A549 (cell line): Measurements from ENCODE around the gene TMOD1. TPM values are rescaled to one million over a fixed set of nuclear protein-coding genes. Genes with fewer than 3 reads are reported as not detected.

Source experiments
- ATAC-seq, 2 experiments: fragments of 200-7000 bp in 1 of 2; fragments of >200 bp in 1 of 2; cut with Nextera tagmentation in 1 of 2; cut with Tn5 transposase in 1 of 2; 3 replicates each; pipeline versions ENCODE4 v1.8.0 to v1.9.1; 2018 to 2020; ENCODE audit warnings: mild to moderate bottlenecking in 1 of 2, moderate library complexity in 1 of 2
- CTCF ChIA-PET: fragments of 300-600 bp; sonication (Branson Sonifier 250); formaldehyde crosslinking; extraction: SDS; loops from one replicate; lab custom pipeline; 2021; ENCODE audit warnings: antibody characterized with exemption, inconsistent platforms; lab: Yijun Ruan, JAX
- POLR2A ChIA-PET: fragments of 350-600 bp; formaldehyde crosslinking; extraction: SDS; loops from one replicate; lab custom pipeline; 2021; ENCODE audit warnings: antibody characterized with exemption, inconsistent platforms; lab: Yijun Ruan, JAX
- DNase-seq, 2 experiments: peaks; one replicate each; pipeline versions ENCODE4 v3.0.0 to v3.0.0-alpha.2; 2011 to 2016; ENCODE audit warnings: low read depth in 1 of 2, low spot score in 1 of 2
- FAIRE-seq: peaks from 2 replicates; lab custom pipeline; 2011; peaks lifted over from hg19 to GRCh38; lab: Jason Lieb, UNC
- H3K27ac ChIP-seq, 2 experiments: fragments of >200 bp; sonication (Bioruptor Twin); formaldehyde crosslinking; 3 replicates each; pipeline ENCODE4 v1.5.1; 2016 to 2017
- H3K4me1 ChIP-seq: fragments of >200 bp; sonication (Bioruptor Twin); formaldehyde crosslinking; 3 replicates; pipeline ENCODE4 v1.6.1; 2016
- H3K4me2 ChIP-seq: fragments of >200 bp; sonication (Bioruptor Twin); formaldehyde crosslinking; 3 replicates; pipeline ENCODE4 v1.6.1; 2016
- H3K4me3 ChIP-seq: fragments of >200 bp; sonication (Bioruptor Twin); formaldehyde crosslinking; 3 replicates; pipeline ENCODE4 v1.5.1; 2016
- H3K9me3 ChIP-seq: fragments of >200 bp; sonication (Bioruptor Twin); formaldehyde crosslinking; 3 replicates; pipeline ENCODE4 v1.6.1; 2016
- CBX2 ChIP-seq: fragments of 200-600 bp; sonication (generic); IDR thresholded peaks from 2 replicates; pipeline ENCODE4 v1.6.1; 2016; ENCODE audit warnings: low read depth, mild to moderate bottlenecking, borderline replicate concordance
- CBX8 ChIP-seq: fragments of 200-600 bp; sonication (generic); IDR thresholded peaks from 2 replicates; pipeline ENCODE4 v1.6.1; 2016
- CHD4 ChIP-seq: fragments of 200-600 bp; sonication (generic); IDR thresholded peaks from 2 replicates; pipeline ENCODE4 v1.6.1; 2016; ENCODE audit warnings: antibody characterized with exemption, mild to moderate bottlenecking, borderline replicate concordance
- EP300 ChIP-seq, 2 experiments: fragments of >200 bp; sonication (Bioruptor Twin); formaldehyde crosslinking; IDR thresholded peaks; 2 replicates in 1 of 2; 3 replicates in 1 of 2; pipeline ENCODE4 v1.6.1; 2016 to 2017
- FOXS1 ChIP-seq: fragments of 250-450 bp; sonication (Bioruptor Pico); IDR thresholded peaks from 2 replicates; pipeline ENCODE4 v1.5.0; 2020; ENCODE audit warnings: mild to moderate bottlenecking, moderate library complexity
- GATA3 ChIP-seq: IDR thresholded peaks from 2 replicates; pipeline ENCODE4 v1.6.1; 2012; ENCODE audit warnings: borderline replicate concordance
- HOXB5 ChIP-seq: fragments of 250-450 bp; sonication (Bioruptor Pico); IDR thresholded peaks from 2 replicates; pipeline ENCODE4 v1.5.0; 2020; ENCODE audit warnings: mild to moderate bottlenecking, moderate library complexity
- MAFK ChIP-seq: fragments of 450-650 bp; IDR thresholded peaks from 2 replicates; pipeline ENCODE4 v1.6.1; 2014; ENCODE audit not compliant: partially characterized antibody
- MAZ ChIP-seq: fragments of 150-350 bp; IDR thresholded peaks from 2 replicates; pipeline ENCODE4 v1.6.1; 2014; ENCODE audit warnings: antibody characterized with exemption, low read depth, low read length, borderline replicate concordance
- MYC ChIP-seq: IDR thresholded peaks from 2 replicates; pipeline ENCODE4 v1.6.1; 2012; ENCODE audit warnings: mild to moderate bottlenecking, inconsistent platforms, low read length, improper control_type of control experiment, borderline replicate concordance
- NFE2L2 ChIP-seq: fragments of 150-350 bp; conservative IDR thresholded peaks from 2 replicates; pipeline ENCODE4 v1.6.1; 2014; ENCODE audit warnings: low read length
- NPAS2 ChIP-seq: fragments of 250-450 bp; sonication (Bioruptor Pico); IDR thresholded peaks from 2 replicates; pipeline ENCODE4 v1.8.0; 2022; ENCODE audit warnings: mild to moderate bottlenecking, moderate library complexity, borderline replicate concordance
- NR3C1 ChIP-seq: fragments of >200 bp; sonication (Bioruptor Twin); formaldehyde crosslinking; IDR thresholded peaks from 3 replicates; pipeline ENCODE4 v1.6.1; 2017
- POLR2A ChIP-seq: IDR thresholded peaks from 2 replicates; pipeline ENCODE4 v1.6.1; 2012; ENCODE audit warnings: mild to moderate bottlenecking, low read length
- POLR2AphosphoS2 ChIP-seq: conservative IDR thresholded peaks from 2 replicates; pipeline ENCODE4 v1.6.1; 2012; ENCODE audit warnings: low read length, improper control_type of control experiment, inconsistent platforms
- RARB ChIP-seq: fragments of 250-450 bp; sonication (Bioruptor Pico); IDR thresholded peaks from 2 replicates; pipeline ENCODE4 v1.8.0; 2021; ENCODE audit warnings: mild to moderate bottlenecking, moderate library complexity
- SMC3 ChIP-seq: fragments of >200 bp; sonication (Bioruptor Twin); formaldehyde crosslinking; IDR thresholded peaks from 3 replicates; pipeline ENCODE4 v1.6.1; 2018; ENCODE audit warnings: inconsistent platforms
- TFCP2L1 ChIP-seq: fragments of 250-450 bp; sonication (Bioruptor Pico); IDR thresholded peaks from 2 replicates; pipeline ENCODE4 v1.5.0; 2021; ENCODE audit warnings: mild to moderate bottlenecking
- ZNF302 ChIP-seq: fragments of 250-450 bp; sonication (Bioruptor Pico); IDR thresholded peaks from 2 replicates; pipeline ENCODE4 v1.9.0; 2021; ENCODE audit warnings: inconsistent platforms, mild to moderate bottlenecking, moderate library complexity
- ZSCAN20 ChIP-seq: fragments of 250-450 bp; sonication (Bioruptor Pico); IDR thresholded peaks from 2 replicates; pipeline ENCODE4 v1.8.0; 2022; ENCODE audit warnings: mild to moderate bottlenecking, moderate library complexity
- WGBS: methylation state at CpG from one replicate; pipeline ENCODE4 v1.1.6; 2017; ENCODE audit errors: missing lambda C conversion rate; 5-methylcytosine and 5-hydroxymethylcytosine counted together
- polyA plus RNA-seq, 4 experiments: library from polyadenylated mRNA; depleted of rRNA in 3 of 4; stranded (reverse); fragments of >200 nt; fragmentation: RNase III in 1 of 4; extraction: RNeasy Plus Mini Kit Qiagen cat#74134 plus additional on column Dnase treatment in 1 of 4; gene quantifications; 2 replicates in 3 of 4; 3 replicates in 1 of 4; pipeline ENCODE4 v1.2.3, GENCODE V29; 2011 to 2017
- TF ChIP-seq, protein P1 (sequence below): fragments of >200 bp; sonication (Bioruptor Twin); formaldehyde crosslinking; IDR thresholded peaks from 3 replicates; pipeline ENCODE4 v1.6.1; 2016
- TF ChIP-seq, protein P2 (sequence below): IDR thresholded peaks from 2 replicates; pipeline ENCODE4 v1.6.1; 2012
- TF ChIP-seq, protein P3 (sequence below): fragments of 200-600 bp; sonication (generic); IDR thresholded peaks from 2 replicates; pipeline ENCODE4 v1.6.1; 2016; ENCODE audit warnings: antibody characterized with exemption, mild to moderate bottlenecking, moderate library complexity
- TF ChIP-seq, protein P4 (sequence below): fragments of >200 bp; sonication (Bioruptor Twin); formaldehyde crosslinking; IDR thresholded peaks from 2 replicates; pipeline ENCODE4 v1.6.1; 2016

The TMOD1 gene
- polyA plus RNA-seq, 2 of the 4 experiments (the other 2 are of a cell fraction): 0.28 to 0.80 TPM

DNA sequence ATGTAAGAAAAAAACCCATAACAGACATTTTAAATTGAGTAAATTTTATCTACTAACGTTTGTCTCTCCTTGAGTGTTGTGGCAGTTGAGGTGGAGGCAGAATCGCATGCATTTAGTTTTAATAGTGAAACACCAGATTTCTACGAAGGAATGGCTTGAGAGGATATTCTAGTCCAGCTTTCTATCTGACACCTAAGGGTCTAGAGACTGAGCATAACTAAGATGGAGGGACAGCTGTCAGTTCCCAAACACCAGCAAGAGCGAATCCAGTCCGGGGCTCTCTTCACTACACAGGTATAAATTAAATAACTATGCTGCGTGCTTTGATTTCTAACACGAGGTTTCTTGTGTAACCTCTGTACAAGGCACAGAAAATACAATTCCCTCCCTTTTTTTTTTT lies 133.6 kb downstream of the TMOD1 start:
- POLR2A ChIA-PET: no interaction called here

DNA sequence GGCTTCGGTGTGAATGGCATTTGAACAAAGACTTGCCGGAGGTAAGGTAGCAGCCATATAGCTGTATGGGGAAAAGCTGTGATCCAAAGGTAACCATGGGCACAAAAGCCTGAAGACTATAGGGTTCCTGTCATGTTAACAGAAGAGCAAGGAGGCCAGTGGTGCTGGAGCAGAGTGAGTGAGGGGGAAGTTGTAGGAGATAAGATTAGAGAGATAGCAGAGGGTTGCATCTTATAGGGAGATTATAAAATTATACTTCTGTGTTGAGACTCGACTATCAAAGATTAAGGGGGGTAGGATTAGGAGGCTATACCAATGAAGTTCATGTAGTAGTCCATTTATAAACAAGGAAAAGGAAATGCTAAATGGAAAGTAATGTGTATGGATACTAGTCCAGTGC lies 135.4 kb downstream of the TMOD1 start:
- no peak for FAIRE-seq
- no peak for ATAC-seq
- WGBS: 90% methylated on average over 3 of the region's 3 CpGs
- ChIA-PET CTCF (no interaction called here), POLR2A (no interaction called here)
- Histone ChIP-seq H3K27ac (no peak overlapping the region), H3K4me2 (peak overlapping the region; percentile 24; the same call in 2 of the 3 replicates), H3K4me3 (no peak overlapping the region), H3K4me1 (peaks cover 38% of the 10 kb centered on the region)
- DNase-seq: no peak
- TF ChIP-seq TFCP2L1 (CRISPR knock-in tag): no peak
- TF ChIP-seq HOXB5 (CRISPR knock-in tag): no peak
- TF ChIP-seq CBX8: no peak
- TF ChIP-seq ZSCAN20 (CRISPR knock-in tag): no peak
- no peak for TF ChIP-seq EP300 (IDR thresholded peaks at IDR 0.05)
- no peak for TF ChIP-seq NR3C1
- no peak for TF ChIP-seq FOXS1 (CRISPR knock-in tag)
- TF ChIP-seq, all 56 proteins: peak for 0
- H3K9me3 ChIP-seq: no peaks in the 10 kb centered on the region

More for the DNA sequence above, 133.6 kb downstream of the TMOD1 start:
- no peak for DNase-seq
- CTCF ChIA-PET: interaction anchor here (0.6 to 1.1 kb wide), 2 partner anchors 20 to 266 kb away, joined by 3 read pairs; no protein-coding TSS in a partner anchor
- no peak for TF ChIP-seq MAFK
- 50% methylated on average over 7 of the region's 7 CpGs for WGBS
- H3K4me2 ChIP-seq: peak overlapping the region; percentile 83
- H3K4me1 ChIP-seq: peaks cover 44% of the 10 kb centered on the region
- no peak for FAIRE-seq
- peak overlapping the region in 1 of 2 experiments; percentile 96; a peak in 2 of 6 replicates for H3K27ac ChIP-seq
- no peak for ATAC-seq
- H3K9me3 ChIP-seq: no peaks in the 10 kb centered on the region
- H3K4me3 ChIP-seq: peak overlapping the region; percentile 96

DNA sequence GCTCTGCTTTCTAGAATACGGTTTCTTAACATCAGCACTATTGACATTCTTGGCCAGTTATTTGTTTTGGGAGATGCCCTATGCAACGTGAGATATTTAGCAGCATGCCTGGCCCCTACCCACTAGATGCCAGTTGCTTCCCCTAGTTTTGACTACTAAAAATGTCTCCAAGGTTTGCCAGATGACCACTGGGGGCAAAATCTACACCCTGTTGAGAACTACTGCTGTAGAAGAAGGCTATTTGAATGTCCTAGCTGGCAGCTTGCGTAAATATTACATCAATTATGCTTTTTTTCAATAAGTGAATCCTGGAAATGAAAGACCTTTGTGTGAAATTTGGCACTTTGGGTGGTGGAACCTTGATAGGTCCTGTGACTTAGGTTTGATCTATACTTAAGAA lies 137.2 kb downstream of the TMOD1 start:
- 55% methylated on average over 3 of the region's 3 CpGs for WGBS
- FAIRE-seq (no peak), DNase-seq (peak; percentile 7 to 17)
- CTCF ChIA-PET: interaction anchor here (1.2 kb wide), 1 partner anchor 12 kb away, joined by 4 read pairs; no protein-coding TSS in a partner anchor
- Histone ChIP-seq H3K4me1 (peaks cover 38% of the 10 kb centered on the region), H3K4me2 (0 out of 3 replicates have a peak overlapping the region, but pooled peaks have one; percentile 19), H3K4me3 (no peak overlapping the region), H3K9me3 (no peaks in the 10 kb centered on the region)
- no peak for TF ChIP-seq RARB (CRISPR knock-in tag)
- TF ChIP-seq TFCP2L1 (CRISPR knock-in tag): no peak
- no peak for TF ChIP-seq MAZ
- no peak for TF ChIP-seq FOXS1 (CRISPR knock-in tag)
- no peak for TF ChIP-seq MYC
- TF ChIP-seq POLR2A: no peak
- TF ChIP-seq, protein P1, sequence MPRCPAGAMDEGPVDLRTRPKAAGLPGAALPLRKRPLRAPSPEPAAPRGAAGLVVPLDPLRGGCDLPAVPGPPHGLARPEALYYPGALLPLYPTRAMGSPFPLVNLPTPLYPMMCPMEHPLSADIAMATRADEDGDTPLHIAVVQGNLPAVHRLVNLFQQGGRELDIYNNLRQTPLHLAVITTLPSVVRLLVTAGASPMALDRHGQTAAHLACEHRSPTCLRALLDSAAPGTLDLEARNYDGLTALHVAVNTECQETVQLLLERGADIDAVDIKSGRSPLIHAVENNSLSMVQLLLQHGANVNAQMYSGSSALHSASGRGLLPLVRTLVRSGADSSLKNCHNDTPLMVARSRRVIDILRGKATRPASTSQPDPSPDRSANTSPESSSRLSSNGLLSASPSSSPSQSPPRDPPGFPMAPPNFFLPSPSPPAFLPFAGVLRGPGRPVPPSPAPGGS: no peak
- TF ChIP-seq CHD4: no peak
- no peak for TF ChIP-seq SMC3
- no peak for TF ChIP-seq POLR2AphosphoS2
- TF ChIP-seq GATA3: no peak
- TF ChIP-seq CBX2: no peak
- TF ChIP-seq, protein P2, sequence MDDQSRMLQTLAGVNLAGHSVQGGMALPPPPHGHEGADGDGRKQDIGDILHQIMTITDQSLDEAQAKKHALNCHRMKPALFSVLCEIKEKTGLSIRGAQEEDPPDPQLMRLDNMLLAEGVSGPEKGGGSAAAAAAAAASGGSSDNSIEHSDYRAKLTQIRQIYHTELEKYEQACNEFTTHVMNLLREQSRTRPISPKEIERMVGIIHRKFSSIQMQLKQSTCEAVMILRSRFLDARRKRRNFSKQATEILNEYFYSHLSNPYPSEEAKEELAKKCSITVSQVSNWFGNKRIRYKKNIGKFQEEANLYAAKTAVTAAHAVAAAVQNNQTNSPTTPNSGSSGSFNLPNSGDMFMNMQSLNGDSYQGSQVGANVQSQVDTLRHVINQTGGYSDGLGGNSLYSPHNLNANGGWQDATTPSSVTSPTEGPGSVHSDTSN: no peak
- TF ChIP-seq, protein P3, sequence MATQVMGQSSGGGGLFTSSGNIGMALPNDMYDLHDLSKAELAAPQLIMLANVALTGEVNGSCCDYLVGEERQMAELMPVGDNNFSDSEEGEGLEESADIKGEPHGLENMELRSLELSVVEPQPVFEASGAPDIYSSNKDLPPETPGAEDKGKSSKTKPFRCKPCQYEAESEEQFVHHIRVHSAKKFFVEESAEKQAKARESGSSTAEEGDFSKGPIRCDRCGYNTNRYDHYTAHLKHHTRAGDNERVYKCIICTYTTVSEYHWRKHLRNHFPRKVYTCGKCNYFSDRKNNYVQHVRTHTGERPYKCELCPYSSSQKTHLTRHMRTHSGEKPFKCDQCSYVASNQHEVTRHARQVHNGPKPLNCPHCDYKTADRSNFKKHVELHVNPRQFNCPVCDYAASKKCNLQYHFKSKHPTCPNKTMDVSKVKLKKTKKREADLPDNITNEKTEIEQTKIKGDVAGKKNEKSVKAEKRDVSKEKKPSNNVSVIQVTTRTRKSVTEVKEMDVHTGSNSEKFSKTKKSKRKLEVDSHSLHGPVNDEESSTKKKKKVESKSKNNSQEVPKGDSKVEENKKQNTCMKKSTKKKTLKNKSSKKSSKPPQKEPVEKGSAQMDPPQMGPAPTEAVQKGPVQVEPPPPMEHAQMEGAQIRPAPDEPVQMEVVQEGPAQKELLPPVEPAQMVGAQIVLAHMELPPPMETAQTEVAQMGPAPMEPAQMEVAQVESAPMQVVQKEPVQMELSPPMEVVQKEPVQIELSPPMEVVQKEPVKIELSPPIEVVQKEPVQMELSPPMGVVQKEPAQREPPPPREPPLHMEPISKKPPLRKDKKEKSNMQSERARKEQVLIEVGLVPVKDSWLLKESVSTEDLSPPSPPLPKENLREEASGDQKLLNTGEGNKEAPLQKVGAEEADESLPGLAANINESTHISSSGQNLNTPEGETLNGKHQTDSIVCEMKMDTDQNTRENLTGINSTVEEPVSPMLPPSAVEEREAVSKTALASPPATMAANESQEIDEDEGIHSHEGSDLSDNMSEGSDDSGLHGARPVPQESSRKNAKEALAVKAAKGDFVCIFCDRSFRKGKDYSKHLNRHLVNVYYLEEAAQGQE: no peak
- no peak for TF ChIP-seq NFE2L2
- no peak for TF ChIP-seq ZNF302 (CRISPR knock-in tag)
- no peak for TF ChIP-seq NPAS2 (CRISPR knock-in tag)
- TF ChIP-seq MAFK: no peak
- TF ChIP-seq, protein P4, sequence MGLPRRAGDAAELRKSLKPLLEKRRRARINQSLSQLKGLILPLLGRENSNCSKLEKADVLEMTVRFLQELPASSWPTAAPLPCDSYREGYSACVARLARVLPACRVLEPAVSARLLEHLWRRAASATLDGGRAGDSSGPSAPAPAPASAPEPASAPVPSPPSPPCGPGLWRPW: no peak
- TF ChIP-seq, all 56 proteins: peak for 0
- no peak overlapping the region for H3K27ac ChIP-seq
- POLR2A ChIA-PET: no interaction called here
- peak; percentile 55 to 71; a peak in 4 of 6 replicates for ATAC-seq
